Cerebellar cortex (tissue), 1 donor: ENCODE measurements around the gene TNFRSF25.

ENCODE experiments used
- DNase-seq: peaks from one replicate; pipeline ENCODE4 v3.0.0-alpha.2; 2015; ENCODE audit warnings: low spot score

The TNFRSF25 gene, protein sequence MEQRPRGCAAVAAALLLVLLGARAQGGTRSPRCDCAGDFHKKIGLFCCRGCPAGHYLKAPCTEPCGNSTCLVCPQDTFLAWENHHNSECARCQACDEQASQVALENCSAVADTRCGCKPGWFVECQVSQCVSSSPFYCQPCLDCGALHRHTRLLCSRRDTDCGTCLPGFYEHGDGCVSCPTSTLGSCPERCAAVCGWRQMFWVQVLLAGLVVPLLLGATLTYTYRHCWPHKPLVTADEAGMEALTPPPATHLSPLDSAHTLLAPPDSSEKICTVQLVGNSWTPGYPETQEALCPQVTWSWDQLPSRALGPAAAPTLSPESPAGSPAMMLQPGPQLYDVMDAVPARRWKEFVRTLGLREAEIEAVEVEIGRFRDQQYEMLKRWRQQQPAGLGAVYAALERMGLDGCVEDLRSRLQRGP

DNA sequence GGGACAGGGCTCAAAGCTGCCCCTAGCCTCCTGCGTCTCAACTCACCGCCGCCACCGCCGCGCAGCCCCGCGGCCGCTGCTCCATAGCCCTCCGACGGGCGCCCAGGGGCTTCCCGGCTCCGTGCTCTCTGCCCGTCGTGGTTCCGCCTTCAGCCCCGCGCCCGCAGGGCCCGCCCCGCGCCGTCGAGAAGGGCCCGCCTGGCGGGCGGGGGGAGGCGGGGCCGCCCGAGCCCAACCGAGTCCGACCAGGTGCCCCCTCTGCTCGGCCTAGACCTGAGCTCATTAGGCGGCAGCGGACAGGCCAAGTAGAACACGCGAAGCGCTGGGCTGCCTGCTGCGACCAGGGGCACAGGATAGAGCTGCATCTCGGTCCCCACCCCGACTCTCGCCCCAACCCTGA, at the start of gene TNFRSF25:
Gene TNFRSF25 (minus strand): TSS at position 151 of the 400 bp plus-strand sequence. CDS start 66 bp downstream, at position 85.
- no peak for DNase-seq

DNA sequence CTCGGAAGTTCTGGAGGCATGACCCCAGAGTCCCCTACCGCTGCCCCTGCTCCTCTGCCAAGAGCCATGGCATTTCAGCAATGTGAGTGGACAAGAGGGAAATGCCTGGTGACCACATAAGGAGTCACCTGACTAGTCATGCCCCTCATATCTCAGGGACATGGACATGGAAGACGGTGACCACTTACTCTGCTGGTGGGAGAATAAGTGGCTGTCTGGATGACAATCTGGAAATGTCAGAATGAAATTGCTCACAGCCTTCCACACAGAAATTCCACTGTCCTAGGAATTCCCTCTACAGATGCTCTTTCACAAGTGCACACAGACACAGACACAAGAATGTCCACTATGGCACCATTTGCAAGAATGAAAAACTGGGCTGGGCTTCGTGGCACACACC, 49.8 kb upstream of the TNFRSF25 start:
- no peak for DNase-seq

DNA sequence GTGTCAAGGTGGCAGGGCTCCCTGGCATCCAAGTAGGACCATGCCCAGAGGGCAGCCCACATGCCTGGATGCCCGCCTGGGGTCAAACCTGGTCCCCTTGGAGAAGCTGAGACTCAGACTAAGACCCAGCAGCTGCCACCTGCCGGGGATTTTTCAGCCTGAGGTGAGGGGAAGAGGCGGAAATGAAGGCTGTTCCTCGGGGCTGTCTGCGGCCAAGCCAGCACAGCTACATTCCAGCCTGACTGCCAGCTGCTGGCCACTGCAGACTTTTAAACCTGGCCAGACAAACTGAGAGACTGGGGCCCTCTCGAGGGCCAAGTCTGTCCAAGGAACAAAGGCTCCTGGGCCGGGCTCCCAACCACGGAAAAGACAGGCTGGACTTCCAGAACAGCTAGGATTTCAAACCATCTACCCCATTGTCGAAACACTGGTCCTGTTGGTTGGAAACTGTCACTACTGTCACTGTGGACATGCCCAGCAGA, 47.4 kb upstream of the TNFRSF25 start:
- DNase-seq = no peak

DNA sequence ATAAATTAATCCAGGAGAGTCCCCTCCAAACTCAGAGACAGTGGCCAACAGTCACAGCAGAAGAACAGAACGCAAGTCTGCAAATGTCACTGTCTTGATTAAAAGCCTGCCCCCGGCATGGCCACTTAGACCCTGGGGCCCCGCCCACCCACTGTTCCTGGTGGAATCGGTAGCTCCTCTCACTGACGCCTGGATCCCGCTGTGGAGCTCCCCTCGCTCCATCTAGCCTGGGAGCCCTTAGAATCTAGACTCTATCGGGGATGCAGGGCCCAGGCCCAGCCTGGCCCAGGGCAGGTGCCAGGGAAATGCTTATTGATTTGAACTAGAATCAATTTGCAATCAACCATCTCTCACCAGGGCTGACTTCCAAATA, 46.9 kb upstream of the TNFRSF25 start:
- DNase-seq = no peak

DNA sequence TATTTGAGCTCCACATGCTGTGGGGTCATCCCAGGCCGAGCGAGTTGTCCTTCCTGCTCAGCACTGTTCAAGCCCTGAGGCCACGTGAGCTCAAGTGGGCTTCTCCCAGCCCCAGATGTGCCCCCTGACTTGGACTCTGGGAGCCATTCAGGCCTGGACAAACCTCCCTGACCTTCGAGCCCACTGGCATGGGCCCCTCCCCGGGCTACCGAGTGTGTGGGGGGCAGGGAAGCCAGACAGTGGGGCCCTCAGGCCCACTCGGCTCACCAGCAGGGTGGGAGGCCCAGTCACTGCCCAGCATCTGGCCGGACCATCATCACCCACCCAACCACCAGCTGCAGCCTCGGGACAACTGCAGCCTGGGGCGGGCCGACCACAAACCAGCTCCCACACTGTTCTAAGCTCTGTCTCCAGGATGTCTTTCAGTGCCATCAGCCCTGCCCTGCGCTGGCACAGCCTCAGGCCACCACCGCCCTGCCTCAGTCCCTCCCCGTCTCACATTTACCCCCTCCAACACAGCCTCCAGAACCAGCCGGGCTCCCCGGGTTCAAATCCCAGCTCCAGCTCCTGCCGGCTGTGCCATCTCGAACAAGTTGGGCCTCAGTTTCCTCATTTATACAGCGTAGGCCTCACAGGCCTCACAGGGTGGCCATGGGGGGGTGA, 46.4 kb upstream of the TNFRSF25 start:
- DNase-seq = no peak

DNA sequence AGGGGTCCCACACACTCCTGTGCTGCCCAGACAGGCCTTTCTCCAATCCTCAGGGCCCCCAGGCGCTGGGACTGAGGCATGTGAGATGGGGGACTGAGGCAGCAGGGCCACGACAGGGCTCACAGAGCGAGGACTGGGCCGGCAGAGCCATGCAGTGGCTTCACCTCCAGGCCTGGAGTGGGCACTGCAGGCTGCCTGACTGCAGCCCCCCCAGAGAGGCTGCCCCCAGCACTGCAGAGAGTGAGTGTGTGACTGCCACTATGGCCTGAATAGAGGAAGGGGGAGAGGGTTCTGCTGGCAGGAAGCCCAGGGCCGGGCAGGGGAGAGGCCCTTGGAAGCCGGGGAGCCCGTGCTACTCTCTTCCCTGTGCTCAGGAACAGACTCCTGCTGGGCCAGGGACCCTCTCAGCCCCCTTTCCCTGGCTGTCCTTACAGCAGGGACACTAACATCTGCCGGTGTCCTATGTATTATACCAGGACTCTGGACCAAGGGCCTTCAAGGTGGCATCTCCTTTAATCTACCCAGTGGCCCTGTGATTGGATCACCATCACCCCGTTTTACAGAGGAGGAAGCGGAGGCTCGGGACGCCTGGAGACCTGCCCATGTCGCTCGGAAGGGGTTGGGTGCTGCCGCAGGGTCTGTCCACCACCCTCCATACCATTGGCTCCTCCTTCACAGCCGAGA, 45.7 kb upstream of the TNFRSF25 start:
- DNase-seq = no peak

DNA sequence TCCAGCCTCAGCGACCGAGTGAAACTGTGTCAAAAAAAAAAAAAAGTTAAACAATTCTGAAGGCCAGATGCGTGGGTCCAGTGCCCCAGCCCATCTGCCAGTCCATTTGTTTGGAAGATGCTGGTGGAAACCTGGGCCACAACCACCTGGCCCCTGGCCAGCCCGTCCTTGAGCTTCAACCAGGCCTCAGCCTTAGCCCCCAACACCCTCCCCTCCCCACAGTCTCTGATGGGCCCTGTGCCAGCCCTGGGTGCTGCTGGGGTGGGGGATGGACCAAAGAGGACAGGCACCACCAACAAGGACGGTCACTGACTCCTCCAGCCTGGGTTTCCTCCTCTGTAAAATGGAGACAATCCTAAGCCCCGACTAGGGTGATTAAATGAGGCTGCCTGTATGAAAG, 45.1 kb upstream of the TNFRSF25 start:
- no peak for DNase-seq

DNA sequence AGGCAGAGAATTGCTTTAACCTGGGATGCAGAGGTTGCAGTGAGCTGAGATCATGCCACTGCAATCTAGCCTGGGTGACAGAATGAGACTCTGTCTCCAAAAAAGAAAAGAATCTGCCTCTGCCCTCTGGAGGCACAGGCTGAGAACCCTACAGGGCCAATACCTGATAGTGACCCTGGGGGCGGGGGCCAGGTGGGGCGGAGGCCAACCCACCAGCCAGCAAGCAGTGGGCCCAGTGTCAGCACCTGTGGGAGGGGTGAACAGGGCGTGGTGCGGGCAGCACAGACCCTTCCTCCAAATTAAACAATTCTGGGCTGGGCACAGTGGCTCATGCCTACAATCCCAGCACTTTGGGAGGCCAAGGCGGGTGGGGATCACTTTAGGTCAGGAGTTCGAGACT, 44.5 kb upstream of the TNFRSF25 start:
- DNase-seq = no peak

DNA sequence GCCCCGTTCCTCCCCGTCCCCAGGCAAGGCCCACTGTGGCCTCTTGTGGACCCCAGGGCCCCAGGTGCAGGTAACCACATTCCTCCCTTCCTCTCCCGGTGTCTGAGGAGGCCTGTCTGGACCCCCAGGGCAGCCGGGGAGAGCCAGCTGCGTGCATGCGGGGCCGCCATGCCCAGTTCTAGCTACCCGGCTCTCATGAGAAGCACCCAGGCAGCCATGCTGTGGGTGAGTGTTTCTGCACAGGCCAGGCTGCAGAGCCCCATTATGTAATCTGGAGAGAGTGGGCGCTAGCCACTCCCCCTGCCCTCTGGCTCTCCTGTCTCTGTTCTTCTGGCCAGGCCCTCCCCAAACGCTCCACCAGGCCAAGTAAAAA, 43.9 kb upstream of the TNFRSF25 start:
- peak; percentile 34 for DNase-seq

DNA sequence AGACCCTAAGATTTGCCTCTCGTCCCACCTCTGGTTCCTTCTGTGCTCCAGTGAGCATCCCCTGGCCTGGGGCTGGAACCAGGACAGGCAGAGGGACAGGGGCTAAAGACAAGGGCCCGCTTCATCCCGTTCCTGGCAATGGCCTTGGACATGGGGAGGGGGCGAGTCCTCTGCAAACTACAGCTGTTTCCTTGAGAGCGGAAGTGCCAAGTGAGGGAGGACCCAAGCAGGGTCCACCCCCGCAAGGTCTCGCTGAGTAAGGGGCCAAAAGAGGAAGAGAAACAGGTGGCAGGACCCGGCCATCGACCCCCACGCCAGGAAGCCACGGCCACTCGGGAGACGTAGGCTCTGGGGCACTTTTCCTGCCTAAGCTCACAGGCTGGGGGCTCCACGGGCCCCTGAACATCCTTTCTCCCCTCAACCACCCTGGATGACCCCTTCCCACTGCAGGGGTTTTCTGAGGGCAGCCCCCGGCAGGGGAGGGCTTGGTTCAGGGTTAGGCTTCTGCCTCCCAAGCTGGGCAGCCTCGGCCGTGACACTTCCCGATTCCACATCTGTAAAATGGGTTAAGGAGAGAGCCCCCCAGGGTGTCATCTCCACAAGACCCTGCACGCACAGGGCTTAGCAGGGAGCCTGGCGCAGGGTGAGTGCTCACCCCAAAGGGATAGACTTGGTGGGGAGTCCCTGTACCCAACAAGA, 43.4 kb upstream of the TNFRSF25 start:
- DNase-seq = no peak

DNA sequence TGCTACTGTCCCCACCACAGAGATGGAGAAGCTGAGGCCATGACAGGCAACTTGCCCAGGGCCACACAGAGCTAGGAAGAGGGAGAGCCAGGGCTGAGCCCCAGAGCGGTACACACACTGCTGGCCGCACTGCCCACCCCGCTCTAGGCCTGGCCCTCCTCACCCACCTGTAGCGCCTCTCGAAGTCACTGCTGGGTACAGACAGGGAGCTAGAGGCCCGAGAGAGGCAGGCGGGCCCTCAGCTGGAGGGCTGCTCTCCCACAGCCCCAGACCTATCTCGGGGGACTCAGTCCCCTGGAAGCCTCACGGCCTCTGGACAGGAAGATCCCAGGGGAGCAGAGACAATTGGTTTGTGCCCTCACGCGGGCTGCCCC, 42.8 kb upstream of the TNFRSF25 start:
- no peak for DNase-seq

DNA sequence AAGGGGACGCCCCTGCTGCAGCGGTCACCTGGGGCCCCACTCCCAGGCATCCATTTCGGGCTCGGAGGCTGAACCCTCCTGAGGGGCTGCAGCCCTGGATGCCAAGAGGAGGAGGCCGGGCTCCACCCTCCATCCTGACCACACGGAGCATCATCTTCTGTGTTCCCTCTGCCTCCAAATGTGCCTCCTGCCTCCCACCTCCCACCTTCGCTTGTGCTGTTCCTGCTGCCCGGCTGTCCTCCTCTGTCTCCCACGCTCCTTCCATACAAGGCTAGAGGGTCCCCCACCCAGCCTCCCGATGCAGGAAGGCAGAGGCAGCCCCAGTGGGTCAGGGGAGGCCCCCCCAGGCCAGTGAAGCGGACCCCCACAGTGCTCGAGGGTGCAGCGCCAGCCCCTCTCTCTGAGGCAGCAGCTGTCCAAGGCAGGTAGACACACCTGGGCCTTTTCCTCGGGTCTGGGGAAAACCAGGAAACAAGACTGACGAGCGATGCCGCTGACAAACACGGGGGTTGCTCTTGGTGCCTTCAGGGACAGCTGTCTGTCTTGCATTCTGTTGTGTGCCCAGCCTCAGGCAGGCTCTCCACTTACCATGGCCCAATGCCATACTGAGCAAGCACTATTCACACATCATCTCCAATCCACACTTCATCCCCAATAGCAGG, 42.3 kb upstream of the TNFRSF25 start:
- DNase-seq = peak; percentile 68

DNA sequence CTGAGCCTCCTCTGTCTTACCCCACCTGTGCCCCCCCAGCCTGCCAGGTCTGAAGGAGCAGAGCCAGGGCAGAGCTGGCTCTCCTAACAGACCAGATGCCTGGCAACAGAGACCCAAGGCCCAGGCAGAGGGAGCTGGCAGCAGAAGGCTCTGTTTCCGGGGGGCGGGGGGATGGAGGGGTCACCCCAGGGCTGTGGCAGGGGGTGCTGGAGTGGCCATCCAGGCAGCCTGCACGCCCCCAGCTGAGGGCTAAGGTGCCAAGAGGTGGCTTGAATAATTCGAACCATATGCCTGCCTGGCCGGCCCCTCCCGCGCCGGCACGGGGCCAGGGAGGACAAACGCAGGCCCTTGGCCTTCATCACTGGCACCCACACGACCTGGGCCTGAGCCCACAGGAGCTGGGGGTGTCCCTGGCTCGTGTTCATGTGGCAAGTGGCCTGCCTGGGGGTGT, 41.5 kb upstream of the TNFRSF25 start:
- peak; percentile 93 for DNase-seq

DNA sequence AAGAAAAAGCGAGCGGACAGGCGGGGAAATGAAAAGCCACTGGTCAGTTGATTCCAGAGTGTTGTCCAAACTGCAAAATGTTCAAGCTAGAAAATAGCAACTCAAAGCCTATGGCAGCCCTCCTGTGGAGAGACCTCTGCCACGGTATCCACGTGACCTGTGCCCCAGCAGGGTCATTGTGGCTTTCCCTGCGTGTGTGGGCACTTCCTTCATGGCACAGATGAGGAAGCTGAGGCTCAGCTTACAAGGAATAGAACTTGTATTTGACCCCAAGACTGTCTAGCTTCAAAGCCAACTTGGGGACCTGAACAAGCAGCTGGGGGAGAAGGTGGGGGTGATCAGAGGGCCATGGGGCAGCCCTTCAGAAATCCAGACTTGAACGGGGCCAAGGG, 41.1 kb upstream of the TNFRSF25 start:
- no peak for DNase-seq

DNA sequence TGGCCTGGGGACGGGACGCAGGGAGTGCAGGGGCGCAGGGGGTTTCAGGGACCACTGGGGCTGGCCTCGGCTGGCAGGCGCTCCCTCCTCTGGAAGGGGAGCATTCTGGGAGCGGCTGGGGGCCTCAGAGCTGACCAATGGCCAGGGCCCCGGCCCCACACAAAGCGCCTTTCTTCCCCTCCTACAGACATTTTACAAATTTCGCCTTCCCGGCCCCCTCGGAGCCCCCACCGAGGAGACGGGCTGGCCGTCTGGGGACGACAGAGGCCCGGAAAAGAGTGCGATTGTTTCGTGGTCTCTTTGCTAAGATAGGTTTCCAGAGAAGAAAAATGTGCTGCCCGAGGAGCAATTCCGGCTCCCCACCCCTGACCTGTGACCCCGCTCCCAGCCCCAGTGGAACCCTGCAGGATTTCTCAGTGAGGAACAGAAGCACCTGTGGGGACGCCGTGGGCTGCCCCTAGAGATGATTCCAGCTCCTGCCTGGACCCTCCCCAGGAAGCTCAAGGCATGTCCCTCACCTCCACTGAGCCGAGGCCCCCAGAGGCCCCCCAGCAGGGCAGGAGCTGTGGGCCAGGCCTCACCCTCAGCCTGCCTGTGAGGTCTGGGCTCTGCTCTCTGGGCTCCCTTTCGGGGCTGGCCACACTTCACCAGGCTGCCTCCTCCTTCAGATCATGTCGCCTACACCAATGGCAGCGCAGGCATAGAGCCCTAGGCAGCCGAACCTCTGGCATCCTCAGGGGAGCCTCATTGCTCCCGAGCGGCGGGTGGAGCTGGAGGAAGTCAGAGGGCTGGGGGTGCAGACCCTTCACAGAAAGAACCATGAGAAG, 40.5 kb upstream of the TNFRSF25 start:
- no peak for DNase-seq

DNA sequence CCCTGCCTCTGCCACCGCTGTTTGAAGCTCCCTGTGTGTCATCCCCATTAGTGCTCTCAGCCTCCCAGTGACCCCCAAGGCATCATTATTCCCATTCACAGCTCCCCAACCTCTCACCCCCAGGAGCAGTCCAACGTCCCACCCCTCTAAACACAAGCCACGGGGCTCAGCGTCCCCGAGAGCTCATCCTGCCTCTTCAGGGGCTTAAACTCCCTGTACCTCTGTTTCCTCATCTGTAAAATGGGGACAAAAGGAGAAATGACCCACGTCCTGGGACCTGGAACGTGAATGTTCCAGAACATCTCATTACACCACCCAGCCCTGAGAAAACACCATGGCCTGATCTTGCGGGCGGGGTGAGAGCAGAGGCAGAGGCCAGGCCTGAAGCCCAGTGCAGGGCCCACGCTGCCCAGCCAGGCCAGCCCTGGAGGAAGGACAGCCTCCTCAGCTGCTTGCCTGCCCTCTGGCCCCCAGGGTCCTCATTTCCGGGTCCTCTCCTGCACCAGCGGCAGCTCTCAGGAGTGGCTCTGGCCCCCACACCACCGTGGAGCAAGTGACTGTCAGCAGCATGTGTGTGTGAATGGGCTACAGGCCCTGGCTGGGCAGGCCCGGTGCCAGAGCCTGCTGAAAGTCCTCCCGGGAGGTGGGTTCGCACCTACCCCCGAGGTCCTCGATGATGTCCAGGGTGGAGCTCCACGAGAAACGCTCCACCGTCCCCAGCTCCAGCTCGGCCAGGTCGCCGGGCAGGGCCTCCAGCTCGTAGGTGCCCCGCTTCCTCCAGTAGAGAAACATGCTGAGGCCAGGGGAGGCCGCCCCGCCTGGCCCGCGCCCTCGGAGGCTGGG, 39.6 kb upstream of the TNFRSF25 start:
- DNase-seq = no peak

DNA sequence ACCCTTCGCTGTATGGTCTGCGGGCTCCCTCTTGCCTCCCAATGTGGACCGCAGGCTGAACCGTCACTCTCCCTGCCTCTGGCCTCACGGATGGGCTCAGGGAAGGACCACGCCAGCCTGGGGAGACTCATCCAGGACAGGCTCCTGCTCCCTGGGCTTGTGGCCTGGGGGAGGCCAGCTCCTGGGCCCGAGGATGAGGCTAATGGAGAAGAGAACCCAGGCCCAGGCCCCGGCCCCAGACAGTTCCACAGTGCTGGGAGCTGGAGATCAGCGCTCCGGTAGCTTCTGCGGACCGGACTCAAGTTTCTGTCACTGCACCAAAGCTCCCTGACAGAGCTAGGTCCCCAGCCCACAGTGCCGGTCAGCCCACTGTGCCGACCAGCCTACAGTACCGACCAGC, 38.9 kb upstream of the TNFRSF25 start:
- DNase-seq = no peak

DNA sequence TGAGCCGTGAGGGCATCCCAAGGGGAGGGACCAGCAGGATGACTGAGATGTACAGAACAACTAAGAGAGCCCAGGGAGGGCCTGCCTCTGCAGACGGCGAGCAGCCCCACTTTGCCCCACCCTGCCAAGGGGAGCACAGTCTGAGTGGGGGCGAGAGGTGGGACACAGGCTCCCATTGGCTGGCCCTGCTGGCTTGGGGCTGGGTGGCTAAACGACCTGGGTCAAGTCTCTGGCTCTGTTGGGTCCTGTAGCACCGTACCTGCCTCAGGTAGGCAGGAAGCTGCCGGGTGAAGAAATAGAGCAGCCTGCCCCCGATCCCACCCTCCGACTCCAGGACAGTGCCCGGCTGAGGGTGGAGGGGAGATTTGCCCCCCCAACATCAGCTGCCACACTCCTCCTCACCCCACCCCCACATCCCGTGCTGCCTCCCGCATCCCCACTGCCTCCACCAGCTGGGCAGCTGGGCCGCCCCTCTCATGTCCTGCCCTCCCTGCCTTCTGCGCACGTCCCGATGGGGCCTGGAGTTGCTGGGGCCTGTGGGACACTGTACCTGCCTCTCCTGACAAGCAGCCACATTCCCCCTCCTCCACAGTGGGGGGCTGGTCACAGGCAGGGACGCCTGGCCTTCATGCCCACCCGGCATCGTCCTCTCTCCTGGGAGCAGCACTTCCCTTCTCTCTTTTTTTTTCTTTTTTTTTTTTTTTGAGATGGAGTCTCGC, 38.1 kb upstream of the TNFRSF25 start:
- DNase-seq = no peak
